Trophoblast cell (in vitro differentiated cells and primary cell): Measurements from ENCODE around the gene DGCR2.

Source experiments
- DNase-seq, 2 donors: peaks; one replicate each; pipeline ENCODE4 v3.0.0-alpha.2; 2016
- H2AFZ ChIP-seq: 2 replicates; pipeline ENCODE4 v1.6.1; 2013; ENCODE audit warnings: low read length, moderate library complexity, mild to moderate bottlenecking; ENCODE audit not compliant: insufficient read depth, poor library complexity
- H2AK5ac ChIP-seq: 2 replicates; pipeline ENCODE4 v1.6.1; 2013; ENCODE audit warnings: mild to moderate bottlenecking, low read length
- H2BK120ac ChIP-seq: 2 replicates; pipeline ENCODE4 v1.6.1; 2013; ENCODE audit warnings: low read length, mild to moderate bottlenecking, moderate library complexity; ENCODE audit not compliant: insufficient read depth, poor library complexity
- H2BK12ac ChIP-seq: 2 replicates; pipeline ENCODE4 v1.6.1; 2013; ENCODE audit warnings: mild to moderate bottlenecking, low read length, moderate library complexity
- H2BK5ac ChIP-seq: 2 replicates; pipeline ENCODE4 v1.6.1; 2013; ENCODE audit warnings: low read length, low read depth, moderate library complexity, mild to moderate bottlenecking; ENCODE audit not compliant: poor library complexity
- H3K14ac ChIP-seq: 2 replicates; pipeline ENCODE4 v1.6.1; 2013; ENCODE audit warnings: mild to moderate bottlenecking, low read length
- H3K18ac ChIP-seq: 2 replicates; pipeline ENCODE4 v1.6.1; 2013; ENCODE audit warnings: mild to moderate bottlenecking, low read length
- H3K23ac ChIP-seq: 2 replicates; pipeline ENCODE4 v1.6.1; 2013; ENCODE audit warnings: low read length
- H3K27ac ChIP-seq: 2 replicates; pipeline ENCODE4 v1.5.1; 2013; ENCODE audit warnings: low read depth, mild to moderate bottlenecking, inconsistent platforms, low read length, moderate library complexity
- H3K27me3 ChIP-seq: 2 replicates; pipeline ENCODE4 v1.6.1; 2013; ENCODE audit warnings: inconsistent platforms, mild to moderate bottlenecking, low read length, moderate library complexity; ENCODE audit not compliant: insufficient read depth
- H3K36me3 ChIP-seq, 2 experiments: 1 replicate in 1 of 2; 2 replicates in 1 of 2; pipeline ENCODE4 v1.6.1; 2013; ENCODE audit warnings: low read length in 2 of 2, mild to moderate bottlenecking in 2 of 2, moderate library complexity in 1 of 2; ENCODE audit not compliant: insufficient read depth in 2 of 2, control insufficient read depth in 1 of 2
- H3K4ac ChIP-seq: 2 replicates; pipeline ENCODE4 v1.6.1; 2013; ENCODE audit warnings: low read depth, mild to moderate bottlenecking, low read length, moderate library complexity
- H3K4me1 ChIP-seq, 2 experiments: 1 replicate in 1 of 2; 2 replicates in 1 of 2; pipeline ENCODE4 v1.6.1; 2013; ENCODE audit warnings: low read length in 2 of 2, mild to moderate bottlenecking in 2 of 2, moderate library complexity in 1 of 2; ENCODE audit not compliant: insufficient read depth in 2 of 2, control insufficient read depth in 1 of 2
- H3K4me2 ChIP-seq: 2 replicates; pipeline ENCODE4 v1.6.1; 2013; ENCODE audit warnings: inconsistent platforms, mild to moderate bottlenecking, low read length, moderate library complexity
- H3K4me3 ChIP-seq: 2 replicates; pipeline ENCODE4 v1.5.1; 2013; ENCODE audit warnings: mild to moderate bottlenecking, low read depth, low read length, inconsistent platforms
- H3K79me1 ChIP-seq: one replicate; pipeline ENCODE4 v1.6.1; 2013; ENCODE audit warnings: low read length
- H3K79me2 ChIP-seq: 2 replicates; pipeline ENCODE4 v1.6.1; 2013; ENCODE audit warnings: low read length, mild to moderate bottlenecking; ENCODE audit not compliant: control insufficient read depth, insufficient read depth, poor library complexity
- H3K9ac ChIP-seq: 2 replicates; pipeline ENCODE4 v1.6.1; 2013; ENCODE audit warnings: mild to moderate bottlenecking, low read length
- H3K9me3 ChIP-seq: 2 replicates; pipeline ENCODE4 v1.6.1; 2013; ENCODE audit warnings: low read depth, mild to moderate bottlenecking, control low read depth, inconsistent platforms, low read length; ENCODE audit not compliant: insufficient read depth
- H4K12ac ChIP-seq: 2 replicates; pipeline ENCODE4 v1.6.1; 2013; ENCODE audit warnings: low read depth, mild to moderate bottlenecking, low read length, moderate library complexity
- H4K8ac ChIP-seq: 2 replicates; pipeline ENCODE4 v1.6.1; 2013; ENCODE audit warnings: low read depth, mild to moderate bottlenecking, low read length, moderate library complexity
- H4K91ac ChIP-seq: one replicate; pipeline ENCODE4 v1.6.1; 2013; ENCODE audit warnings: low read depth, mild to moderate bottlenecking, low read length, moderate library complexity
- WGBS: extraction: QIAGEN DNeasy Blood & Tissue Kit; methylation state at CpG from one replicate; pipeline ENCODE4 v1.1.7; 2013; ENCODE audit warnings: missing lambda C conversion rate; ENCODE audit not compliant: insufficient read length, insufficient coverage; ENCODE audit errors: extremely low coverage; 5-methylcytosine and 5-hydroxymethylcytosine counted together

Gene DGCR2

DNA sequence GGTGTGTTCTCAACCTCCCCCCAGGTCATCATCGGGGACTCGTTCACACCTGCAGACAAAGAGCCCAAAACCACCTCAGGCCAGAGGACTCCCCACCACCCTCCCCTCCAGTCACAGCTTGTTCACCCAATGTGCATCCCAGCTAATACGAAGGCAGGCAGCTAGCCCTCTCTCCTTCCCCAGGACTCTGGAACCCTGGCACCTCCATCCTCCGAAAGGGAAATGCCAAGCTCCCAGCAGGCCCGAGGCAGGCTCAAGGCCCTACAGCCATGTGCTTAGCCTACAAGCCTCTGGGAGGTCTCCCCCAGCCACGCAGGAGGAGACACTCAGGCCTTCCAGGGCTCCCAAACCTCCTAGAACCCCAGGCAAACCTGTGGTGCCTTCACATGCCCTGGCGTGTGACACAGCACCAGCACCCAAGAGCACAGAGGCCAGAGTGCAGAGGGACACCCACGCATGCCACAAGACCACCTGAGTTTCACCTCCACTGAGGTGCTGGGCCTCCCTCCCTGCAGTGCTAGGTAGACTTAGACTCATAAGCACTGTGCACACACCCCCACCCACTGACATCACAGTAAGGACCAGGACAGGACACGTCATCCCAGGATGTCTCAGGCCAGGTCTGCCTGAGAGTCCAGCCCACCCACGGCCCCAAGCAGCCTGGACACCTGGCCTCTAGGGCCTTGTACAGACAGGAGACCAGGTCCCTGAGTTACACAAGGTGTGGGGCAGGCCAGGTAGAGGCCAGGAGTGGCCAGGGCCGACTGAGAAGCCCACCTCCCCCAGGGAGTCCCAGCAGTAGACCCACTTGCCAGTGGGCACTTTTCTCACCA lies 15.4 kb upstream of the DGCR2 start:
- no CpG with 5 or more reads among the region's 11 CpGs for WGBS

DNA sequence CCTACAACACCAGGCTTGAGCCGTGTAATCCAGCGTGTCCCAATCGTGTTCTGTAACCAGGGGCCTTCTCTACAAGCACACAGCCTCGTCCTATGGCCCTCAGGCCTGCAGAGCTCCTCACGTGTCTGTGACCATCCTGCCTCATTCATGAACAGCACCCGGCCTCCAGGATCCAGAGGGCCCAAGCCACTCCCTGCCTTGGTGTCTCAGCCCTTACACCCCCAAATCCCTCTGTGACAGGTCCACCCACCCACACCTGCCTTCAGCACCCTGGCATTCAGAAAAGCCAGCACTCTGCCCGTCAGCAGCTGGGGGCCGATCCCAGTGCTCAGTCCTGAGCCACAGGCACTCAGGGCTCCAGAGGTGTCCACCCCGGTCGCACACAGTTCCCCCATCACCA lies 14.7 kb upstream of the DGCR2 start:
- DNase-seq, result no peak
- H3K36me3 ChIP-seq, result peaks cover 75 to 81% of the 10 kb centered on the region in 2 experiments
- no peaks in the 10 kb centered on the region for H3K4me1 ChIP-seq
- no peak overlapping the region for H2BK5ac ChIP-seq
- H2AFZ ChIP-seq, result no peak overlapping the region
- no peak overlapping the region for H2BK12ac ChIP-seq
- H3K14ac ChIP-seq, result no peak overlapping the region
- H3K79me2 ChIP-seq, result no peaks in the 10 kb centered on the region
- H3K4me2 ChIP-seq, result no peak overlapping the region
- no peak overlapping the region for H3K18ac ChIP-seq
- no peak overlapping the region for H2AK5ac ChIP-seq
- no peak overlapping the region for H2BK120ac ChIP-seq
- H3K9me3 ChIP-seq, result peaks cover 5% of the 10 kb centered on the region
- no peak overlapping the region for H3K23ac ChIP-seq
- H4K91ac ChIP-seq, result no peak overlapping the region
- H3K4ac ChIP-seq, result no peak overlapping the region
- no peaks in the 10 kb centered on the region for H3K27me3 ChIP-seq
- H4K12ac ChIP-seq, result no peak overlapping the region
- no peaks in the 10 kb centered on the region for H3K79me1 ChIP-seq
- no peak overlapping the region for H4K8ac ChIP-seq
- no peak overlapping the region for H3K4me3 ChIP-seq
- no peak overlapping the region for H3K9ac ChIP-seq
- no peak overlapping the region for H3K27ac ChIP-seq
- no CpG with 5 or more reads among the region's 10 CpGs for WGBS

More for the DNA sequence above, 15.4 kb upstream of the DGCR2 start:
- H3K4me2 ChIP-seq, result no peak overlapping the region
- H3K23ac ChIP-seq, result no peak overlapping the region
- H2BK120ac ChIP-seq, result no peak overlapping the region
- peaks cover 5% of the 10 kb centered on the region for H3K9me3 ChIP-seq
- H3K4me1 ChIP-seq, result no peaks in the 10 kb centered on the region
- no peak overlapping the region for H2BK5ac ChIP-seq
- H3K36me3 ChIP-seq, result peaks cover 80 to 84% of the 10 kb centered on the region in 2 experiments
- H3K79me2 ChIP-seq, result no peaks in the 10 kb centered on the region
- H3K4ac ChIP-seq, result no peak overlapping the region
- H3K4me3 ChIP-seq, result no peak overlapping the region
- H2BK12ac ChIP-seq, result no peak overlapping the region
- H3K9ac ChIP-seq, result no peak overlapping the region
- no peak overlapping the region for H2AFZ ChIP-seq
- H3K27ac ChIP-seq, result no peak overlapping the region
- no peaks in the 10 kb centered on the region for H3K27me3 ChIP-seq
- no peaks in the 10 kb centered on the region for H3K79me1 ChIP-seq
- DNase-seq, result no peak
- no peak overlapping the region for H4K8ac ChIP-seq
- no peak overlapping the region for H3K14ac ChIP-seq
- H4K12ac ChIP-seq, result no peak overlapping the region
- no peak overlapping the region for H4K91ac ChIP-seq
- H3K18ac ChIP-seq, result no peak overlapping the region
- no peak overlapping the region for H2AK5ac ChIP-seq

- Histone ChIP-seq H3K27me3 (no peaks in the 10 kb centered on the region), H3K4ac (no peak overlapping the region), H3K14ac (no peak overlapping the region), H3K18ac (no peak overlapping the region), H3K9me3 (peaks cover 5% of the 10 kb centered on the region), H4K8ac (no peak overlapping the region), H3K79me1 (no peaks in the 10 kb centered on the region), H4K91ac (no peak overlapping the region), H2AFZ (no peak overlapping the region), H3K79me2 (no peaks in the 10 kb centered on the region), H2BK5ac (no peak overlapping the region), H3K4me3 (no peak overlapping the region), H2BK12ac (no peak overlapping the region), H2BK120ac (no peak overlapping the region), H3K23ac (no peak overlapping the region), H3K4me1 (no peaks in the 10 kb centered on the region), H3K27ac (no peak overlapping the region), H4K12ac (no peak overlapping the region), H3K9ac (no peak overlapping the region), H3K4me2 (no peak overlapping the region), H3K36me3 (peaks cover 69% of the 10 kb centered on the region in 2 experiments), H2AK5ac (no peak overlapping the region)
- WGBS, result no CpG with 5 or more reads among the region's 18 CpGs
- DNase-seq, result no peak
These were observed 12.7 kb upstream of the DGCR2 start for GRCh38 chr22:19134874-19135273.

DNA sequence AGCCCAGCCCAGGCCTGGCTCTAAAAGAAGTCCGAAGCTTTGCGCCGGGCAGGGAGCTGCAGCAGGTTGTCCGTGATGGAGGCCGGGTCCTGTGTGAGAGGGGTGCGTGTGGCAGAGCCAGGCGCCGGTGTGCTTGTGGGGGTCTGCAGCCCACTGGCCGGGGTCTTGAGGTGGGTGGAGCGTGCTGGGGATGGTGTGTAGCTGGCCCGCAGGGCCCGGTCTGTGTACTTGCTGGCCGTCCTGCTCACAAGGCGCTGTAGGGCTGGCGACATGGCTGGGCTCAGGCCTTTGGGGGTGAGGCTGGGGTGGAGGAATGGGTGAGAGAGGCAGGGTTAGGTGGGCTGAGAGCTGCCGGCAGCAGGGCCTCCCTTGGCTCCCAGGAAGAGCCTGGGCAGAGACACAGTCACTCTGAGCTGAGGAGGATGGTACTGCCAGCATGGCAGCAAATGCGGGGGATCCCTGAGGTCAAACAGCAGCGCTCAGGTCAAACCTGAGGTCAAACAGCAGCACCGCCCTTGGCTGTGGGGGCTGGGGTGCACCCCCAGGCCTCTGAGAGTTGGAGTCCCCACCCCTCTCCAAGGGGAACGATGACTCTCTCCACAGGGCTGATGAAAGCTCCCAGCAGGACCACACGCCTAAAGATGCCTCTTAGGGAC lies 12.1 kb upstream of the DGCR2 start:
- Histone ChIP-seq H2BK120ac (no peak overlapping the region), H3K36me3 (peaks cover 63 to 64% of the 10 kb centered on the region in 2 experiments), H3K14ac (no peak overlapping the region), H3K4me1 (no peaks in the 10 kb centered on the region), H3K27me3 (no peaks in the 10 kb centered on the region), H3K9ac (no peak overlapping the region), H3K79me2 (no peaks in the 10 kb centered on the region), H3K18ac (no peak overlapping the region), H2AK5ac (no peak overlapping the region), H4K91ac (no peak overlapping the region), H3K79me1 (no peaks in the 10 kb centered on the region), H2BK5ac (no peak overlapping the region), H3K9me3 (peaks cover 4% of the 10 kb centered on the region), H4K8ac (no peak overlapping the region), H3K4me2 (no peak overlapping the region), H3K27ac (no peak overlapping the region), H3K4ac (no peak overlapping the region), H3K4me3 (no peak overlapping the region), H3K23ac (no peak overlapping the region), H2AFZ (no peak overlapping the region), H4K12ac (no peak overlapping the region), H2BK12ac (no peak overlapping the region)
- no CpG with 5 or more reads among the region's 21 CpGs for WGBS
- no peak for DNase-seq
